DMS53 (cell line): Measurements from ENCODE around the gene TEX22.

Experiments
- DNase-seq: peaks from one replicate; lab custom pipeline; 2025; lab: John Stamatoyannopoulos, UW

Gene TEX22

DNA sequence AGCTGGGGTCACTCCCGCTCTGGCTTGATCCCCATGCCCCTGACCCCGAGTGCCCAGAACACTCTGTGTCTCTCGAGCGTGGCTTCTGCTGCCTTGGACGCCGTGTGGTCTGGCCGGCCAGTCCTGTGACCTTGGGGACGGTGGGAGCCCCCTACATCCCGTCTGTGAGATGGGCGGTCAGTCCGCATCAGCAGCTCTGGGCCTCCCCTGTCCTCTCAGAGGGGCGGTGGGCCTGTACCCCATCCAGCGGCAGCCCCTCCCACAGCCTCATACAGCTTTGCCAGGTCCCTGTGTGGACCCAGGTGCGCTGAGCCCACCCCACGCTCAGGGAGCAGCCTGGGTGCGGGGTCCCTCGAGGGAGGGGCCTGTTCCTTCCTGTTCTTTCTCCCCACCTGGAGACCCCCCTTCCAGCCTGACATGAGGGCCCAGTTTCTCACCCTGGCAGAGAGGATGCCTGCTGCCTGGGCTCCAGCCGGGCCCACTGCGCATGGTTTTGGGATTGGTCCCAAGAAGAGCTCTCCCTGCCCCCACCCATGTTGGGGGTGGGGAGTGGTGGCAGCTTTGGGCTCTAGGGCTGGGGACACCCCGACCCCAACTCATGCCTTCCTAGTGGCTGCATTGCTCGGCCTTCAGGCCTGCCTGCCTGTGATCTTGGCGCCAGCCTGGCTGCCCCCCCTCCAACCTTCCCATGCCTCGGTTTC is 22.8 kb downstream of the TEX22 start:
- DNase-seq = no peak

DNA sequence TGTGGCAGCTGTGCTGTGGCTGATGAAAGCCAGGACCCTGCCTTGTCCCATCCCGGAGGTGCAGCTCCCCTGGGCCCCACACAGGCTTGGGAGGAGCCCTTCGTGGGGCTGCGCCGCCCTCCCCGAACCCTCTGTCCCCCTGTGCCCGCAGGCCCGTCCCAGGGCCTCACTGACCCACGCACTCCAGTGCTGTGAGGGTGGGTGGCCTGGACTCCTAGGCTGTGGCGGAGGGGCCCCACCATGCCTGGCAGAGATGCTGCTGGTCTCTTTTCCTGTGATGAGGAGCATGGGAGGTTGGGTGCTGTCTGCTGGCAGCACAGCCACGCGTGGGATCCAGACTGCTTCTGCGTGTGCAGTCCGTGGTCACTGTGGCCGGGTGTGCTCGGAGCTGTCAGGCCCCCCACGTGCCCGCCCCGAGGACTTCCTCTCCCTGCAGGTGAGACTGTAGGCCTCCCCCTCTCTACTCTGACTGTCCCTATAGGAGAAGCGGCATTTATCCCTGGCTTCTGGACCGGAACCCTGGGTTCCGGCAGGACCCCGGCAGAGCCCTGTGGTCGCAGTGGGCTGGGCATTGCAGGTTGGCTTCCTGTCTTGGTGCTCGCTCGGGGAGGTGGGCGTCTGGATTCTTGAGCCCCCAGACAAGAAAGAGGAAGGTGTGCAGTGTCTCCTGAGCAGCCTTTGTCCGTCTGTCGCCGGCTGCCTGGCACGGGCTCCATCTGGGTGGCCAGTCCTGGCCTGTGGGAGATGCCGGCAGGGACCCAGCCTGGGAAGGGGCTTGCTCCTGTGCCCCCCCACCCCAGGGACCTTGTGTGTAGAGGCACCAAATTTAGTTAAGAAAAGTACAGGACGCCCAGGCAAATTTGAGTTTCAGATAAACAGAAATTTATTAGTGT is 23.6 kb downstream of the TEX22 start:
- DNase-seq = no peak

GRCh38 chr14:105422695-105423487 is 24.6 kb downstream of the TEX22 start:
- DNase-seq = no peak

DNA sequence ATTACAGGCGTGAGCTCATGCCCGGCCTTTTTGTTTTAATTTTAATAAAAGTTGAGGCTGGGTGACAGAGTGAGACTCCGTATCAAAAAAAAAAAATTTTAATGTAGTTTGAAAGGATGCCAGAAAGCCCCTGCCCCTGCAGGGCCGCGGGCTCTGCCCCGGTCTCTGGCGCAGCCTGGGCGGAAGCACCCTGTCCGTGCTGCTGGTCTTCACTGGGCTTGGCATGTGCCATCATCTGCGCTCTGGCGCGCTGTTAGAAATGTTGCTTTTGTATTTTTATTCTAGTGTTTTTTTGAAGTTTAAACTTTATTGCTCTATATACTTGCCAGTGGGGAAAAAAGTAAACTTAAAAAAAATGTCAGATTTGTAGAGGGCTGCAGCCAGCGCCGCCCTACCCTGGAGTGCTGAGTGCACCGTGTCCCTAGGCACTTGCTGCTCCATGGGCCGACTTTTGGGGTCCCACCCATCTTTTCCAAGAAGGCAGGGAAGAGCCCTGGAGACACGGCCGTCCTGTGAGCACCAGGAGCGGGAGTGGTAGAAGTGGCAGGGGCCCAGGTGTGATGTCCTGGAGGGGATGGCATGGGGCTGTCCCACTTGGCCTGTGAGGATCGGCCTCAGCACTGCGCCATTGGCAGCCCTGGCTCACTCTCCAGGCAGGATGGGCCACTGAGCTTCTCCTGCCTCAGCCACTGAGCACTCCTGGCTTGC is 25.3 kb downstream of the TEX22 start:
- no peak for DNase-seq

- no peak for DNase-seq
Observed at GRCh38 chr14:105424861-105425260, 26.5 kb downstream of the TEX22 start.

GRCh38 chr14:105425823-105426247 is 27.5 kb downstream of the TEX22 start:
- DNase-seq = no peak

DNA sequence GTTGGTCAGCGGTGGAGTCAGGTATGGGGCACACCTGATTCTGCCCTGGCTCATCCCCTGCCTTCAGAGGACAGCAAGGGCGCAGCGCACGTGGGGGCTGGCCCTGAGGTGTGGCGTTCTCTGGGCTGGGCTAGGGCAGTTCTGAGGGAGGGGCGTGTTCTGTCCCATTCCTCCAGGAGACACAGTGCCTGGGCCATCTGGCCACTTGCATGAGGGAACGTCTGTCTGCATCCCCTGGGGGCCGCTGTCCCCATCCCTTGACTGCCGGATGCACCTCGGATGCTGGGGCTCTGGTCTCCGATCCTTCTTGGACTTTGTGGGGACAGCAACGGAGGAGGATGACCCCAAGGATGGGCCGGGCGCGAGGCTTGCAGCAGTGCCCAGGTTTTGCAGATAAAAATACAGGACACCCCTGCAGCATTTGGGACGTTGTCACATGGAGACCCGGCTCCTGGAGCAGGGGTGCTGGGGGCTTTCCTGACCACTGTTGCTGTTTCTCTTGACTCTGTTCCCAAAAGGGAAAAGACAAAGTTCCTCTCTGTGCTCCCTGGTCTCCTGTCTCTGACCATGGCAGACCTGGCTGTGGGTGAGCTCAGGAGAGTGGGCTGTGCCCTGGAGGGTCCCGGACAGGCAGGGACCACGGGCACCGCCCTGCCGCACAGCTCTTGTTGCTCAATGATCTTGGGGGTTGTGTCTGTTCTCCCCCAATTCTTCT is 28.2 kb downstream of the TEX22 start:
- no peak for DNase-seq

GRCh38 chr14:105427412-105427811 is 29.1 kb downstream of the TEX22 start:
- DNase-seq = no peak

DNA sequence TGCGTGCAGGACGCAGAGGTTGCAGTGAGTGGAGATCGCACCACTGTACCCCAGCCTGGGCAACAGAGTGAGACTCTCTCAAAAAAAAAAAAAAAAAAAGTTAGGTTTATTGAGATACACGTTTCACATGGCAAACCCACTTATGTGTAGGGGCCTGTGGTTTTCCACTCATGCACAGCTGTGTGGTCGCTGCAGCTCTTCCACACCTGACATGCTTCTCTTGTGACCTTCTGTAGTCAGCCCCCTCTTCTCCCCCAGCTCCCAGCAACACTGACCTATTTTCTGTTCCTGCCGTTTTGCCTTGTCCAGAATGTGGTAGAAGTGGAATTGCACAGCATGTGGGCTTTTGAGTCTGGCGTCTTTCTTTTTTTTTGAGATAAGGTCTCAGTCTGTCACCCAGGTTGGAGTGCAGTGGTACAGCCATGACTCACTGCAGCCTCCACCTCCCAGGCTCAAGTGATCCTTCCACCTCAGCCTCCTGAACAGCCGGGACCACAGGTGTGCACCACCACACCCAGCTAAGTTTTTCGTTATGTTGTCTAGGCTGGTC is 29.7 kb downstream of the TEX22 start:
- no peak for DNase-seq

- DNase-seq = no peak
Observed at GRCh38 chr14:105430042-105430441, 31.7 kb downstream of the TEX22 start.

- no peak for DNase-seq
Observed at GRCh38 chr14:105430565-105430964, 32.2 kb downstream of the TEX22 start.

DNA sequence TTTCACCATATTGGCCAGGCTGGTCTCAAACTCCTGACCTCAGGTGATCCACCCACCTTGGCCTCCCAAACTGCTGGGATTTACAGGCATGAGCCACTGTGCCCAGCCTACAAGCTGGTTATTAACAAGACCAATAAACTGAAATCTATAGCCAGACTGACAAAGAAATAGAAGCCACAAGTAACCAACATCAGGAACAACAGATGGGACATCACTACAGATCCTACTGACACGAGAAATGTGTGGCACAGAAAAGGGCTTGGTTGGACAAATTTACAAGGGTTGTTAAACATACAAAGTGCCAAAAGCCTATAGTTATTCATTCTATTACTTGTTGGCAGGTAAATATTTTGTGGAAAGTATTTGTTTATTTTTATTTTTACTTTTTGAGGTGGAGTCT is 32.9 kb downstream of the TEX22 start:
- DNase-seq = no peak

- no peak for DNase-seq
Observed at GRCh38 chr14:105432657-105433056, 34.3 kb downstream of the TEX22 start.

DNA sequence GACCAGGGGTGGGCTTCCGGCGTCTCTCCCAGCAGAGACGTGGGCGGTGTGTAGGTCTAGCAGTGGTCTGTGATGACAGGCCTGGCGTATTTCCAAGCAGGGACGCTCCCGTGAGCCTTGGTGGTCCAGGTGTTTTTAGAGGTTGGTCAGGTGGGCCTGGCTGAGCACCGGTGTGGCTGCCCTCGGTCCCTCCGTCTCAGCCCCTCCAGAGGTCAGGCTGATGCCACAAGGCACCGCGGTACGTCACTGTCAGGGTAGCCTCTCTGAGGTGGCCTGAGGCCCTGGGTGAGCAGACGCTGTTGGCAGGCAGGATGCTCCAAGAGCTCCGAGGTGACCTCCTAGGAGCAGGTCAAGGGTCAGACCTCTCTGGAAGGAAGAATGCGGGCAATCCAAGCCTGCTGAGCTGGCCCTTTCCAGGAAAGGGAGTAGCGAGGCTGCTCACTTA is 34.8 kb downstream of the TEX22 start:
- DNase-seq = no peak

GRCh38 chr14:105436402-105436801 is 38.1 kb downstream of the TEX22 start:
- DNase-seq = no peak

DNA sequence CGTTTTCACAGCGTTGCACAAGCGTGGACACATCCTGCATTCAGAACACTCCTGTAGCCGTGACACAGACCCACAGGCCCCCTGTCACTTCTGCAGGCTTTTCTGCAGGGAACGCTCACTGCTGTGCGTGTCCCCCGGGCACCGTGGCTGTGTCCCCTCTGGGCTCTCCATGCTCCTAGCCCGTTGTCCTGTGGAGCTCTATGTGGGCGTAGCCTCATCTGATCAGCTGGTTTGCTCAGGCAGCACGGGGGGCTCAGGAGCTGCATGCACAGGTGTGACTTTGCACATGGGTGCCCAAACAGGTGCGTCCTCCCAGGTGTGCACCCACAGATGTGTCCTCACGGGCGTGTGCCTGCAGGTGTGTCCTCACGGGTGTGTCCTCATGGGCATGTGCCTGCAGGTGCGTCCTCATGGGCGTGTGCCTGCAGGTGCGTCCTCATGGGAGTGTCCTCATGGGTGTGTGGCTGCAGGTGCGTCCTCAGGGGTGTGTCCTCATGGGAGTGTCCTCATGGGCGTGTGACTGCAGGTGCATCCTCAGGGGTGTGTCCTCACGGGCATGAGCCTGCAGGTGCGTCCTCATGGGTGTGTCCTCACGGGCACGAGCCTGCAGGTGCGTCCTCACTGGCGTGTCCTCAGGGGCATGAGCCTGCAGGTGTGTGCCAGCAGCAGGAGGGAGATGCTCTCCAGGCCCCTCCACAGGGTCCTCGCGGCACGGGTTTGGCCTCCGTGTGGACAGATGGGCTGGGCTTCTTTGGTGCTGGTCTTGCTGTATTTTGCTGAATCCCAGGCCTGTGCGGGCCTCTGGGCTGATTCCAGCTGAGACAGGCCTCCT is 38.8 kb downstream of the TEX22 start:
- DNase-seq = peak; percentile 79

DNA sequence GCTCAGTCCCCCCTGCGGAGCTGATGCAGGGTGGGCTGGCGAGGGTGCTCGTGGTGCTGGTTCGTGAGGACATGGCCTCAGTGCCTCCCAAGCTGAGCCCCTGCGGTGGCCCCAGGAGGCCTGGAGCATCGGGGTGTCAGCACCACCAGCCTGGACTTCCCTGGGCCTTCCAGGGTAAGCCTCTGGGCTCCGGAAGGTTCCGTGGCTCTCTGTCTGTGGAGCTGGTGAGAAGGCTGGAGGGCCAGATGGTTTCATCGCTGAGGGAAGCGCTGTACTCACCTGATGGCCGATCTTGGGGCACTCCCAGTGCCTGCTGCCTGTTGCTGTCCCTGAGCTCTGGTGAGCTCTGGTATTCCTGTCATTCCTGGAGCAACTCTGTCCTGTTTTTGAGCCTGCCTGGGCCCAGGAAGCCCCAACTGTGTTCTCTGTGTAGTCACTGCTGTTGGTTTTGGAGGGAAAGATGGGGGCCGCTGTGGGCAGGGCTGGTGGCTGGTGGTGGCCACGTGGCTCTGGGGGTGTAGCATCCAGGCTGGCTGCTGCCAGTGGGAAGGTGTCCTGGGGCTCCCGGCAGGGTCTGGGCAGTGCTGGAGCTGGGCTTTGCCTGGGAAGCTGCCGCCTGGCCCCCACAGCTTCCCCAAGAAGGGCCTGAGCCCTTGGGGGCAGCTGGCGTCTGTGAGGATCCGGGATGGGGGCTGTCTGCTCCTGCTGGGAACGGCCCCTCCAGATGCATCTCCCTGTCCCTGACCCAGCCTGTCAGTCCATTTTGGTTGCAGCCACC is 39.6 kb downstream of the TEX22 start:
- no peak for DNase-seq

- no peak for DNase-seq
Observed at GRCh38 chr14:105439179-105439578, 40.8 kb downstream of the TEX22 start.
